Activated CD4-positive, alpha-beta T cell treated with anti-CD3 and anti-CD28 coated beads, Interleukin-2, Interleukin-6, amounts not matched to agents 100 ng/mL and 50 ng/mL, durations not matched to agents 16 hours and 8 hours (primary cell): ENCODE results near the gene HSD17B1.
"Not testable (repeated sequence)": the region's sequence is repeated elsewhere in the genome, so short reads cannot be mapped to it uniquely, and the experiment has no call there.

ENCODE experiments used
- DNase-seq: peaks from one replicate; pipeline ENCODE4 v3.0.0-alpha.2; 2020

Gene HSD17B1

DNA sequence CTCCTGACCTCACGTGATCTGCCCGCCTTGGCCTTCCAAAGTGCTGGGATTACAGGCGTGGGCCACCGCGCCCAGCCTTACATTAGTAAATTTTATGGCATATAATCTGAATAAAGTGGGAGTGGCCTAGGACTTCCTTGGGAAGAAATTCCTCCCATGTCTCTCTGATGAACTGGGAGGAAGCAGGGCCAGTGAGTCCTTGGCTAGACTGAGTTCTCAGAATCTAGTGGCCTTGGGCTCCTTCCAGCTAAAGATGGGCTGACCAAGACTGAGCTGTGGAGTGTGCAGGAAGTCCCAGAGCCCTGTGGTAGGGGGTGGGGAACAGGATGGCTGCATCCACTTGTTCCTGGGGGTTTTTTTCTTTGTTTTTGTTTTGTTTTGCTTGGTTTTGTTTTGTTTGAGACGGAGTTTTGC is 26.7 kb upstream of the HSD17B1 start:
- DNase-seq, result no peak

DNA sequence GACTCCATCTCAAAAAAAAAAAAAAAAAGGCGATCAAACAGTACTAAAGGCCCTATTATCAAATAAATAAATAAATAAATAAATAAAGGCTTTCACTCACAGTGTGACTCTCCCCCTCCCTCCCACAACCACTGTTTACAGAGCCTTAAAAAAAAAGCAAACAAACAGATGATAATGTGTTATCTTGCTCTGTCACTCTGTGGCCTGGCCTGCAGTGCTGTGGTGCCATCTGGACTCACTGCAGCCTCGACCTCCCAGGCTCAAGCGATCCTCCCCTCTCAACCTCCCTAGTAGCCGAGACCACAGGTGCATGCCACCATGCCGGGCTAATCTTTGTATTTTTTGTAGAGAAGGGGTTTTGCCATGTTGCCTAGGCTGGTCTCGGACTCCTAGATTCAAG is 24.8 kb upstream of the HSD17B1 start:
- DNase-seq, result no peak

DNA sequence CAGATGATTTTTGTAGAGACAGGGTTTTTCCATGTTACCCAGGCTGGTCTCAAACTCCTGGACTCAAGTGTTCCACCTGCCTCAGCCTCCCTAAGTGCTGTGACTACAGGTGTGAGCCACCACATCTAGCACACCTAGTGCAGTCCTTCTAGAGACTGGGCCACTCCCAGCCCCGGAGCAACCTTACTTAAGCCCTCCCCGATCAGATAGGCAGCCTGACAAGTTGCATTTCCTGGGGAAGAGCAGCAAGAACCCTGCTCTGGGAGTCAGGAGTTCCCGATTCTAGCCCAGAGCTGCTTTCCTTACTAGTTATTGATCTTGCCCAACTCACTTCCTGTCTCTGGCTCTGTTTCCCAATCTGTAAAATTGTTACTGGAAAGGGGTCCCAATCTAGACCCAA is 23.7 kb upstream of the HSD17B1 start:
- DNase-seq, result no peak

DNA sequence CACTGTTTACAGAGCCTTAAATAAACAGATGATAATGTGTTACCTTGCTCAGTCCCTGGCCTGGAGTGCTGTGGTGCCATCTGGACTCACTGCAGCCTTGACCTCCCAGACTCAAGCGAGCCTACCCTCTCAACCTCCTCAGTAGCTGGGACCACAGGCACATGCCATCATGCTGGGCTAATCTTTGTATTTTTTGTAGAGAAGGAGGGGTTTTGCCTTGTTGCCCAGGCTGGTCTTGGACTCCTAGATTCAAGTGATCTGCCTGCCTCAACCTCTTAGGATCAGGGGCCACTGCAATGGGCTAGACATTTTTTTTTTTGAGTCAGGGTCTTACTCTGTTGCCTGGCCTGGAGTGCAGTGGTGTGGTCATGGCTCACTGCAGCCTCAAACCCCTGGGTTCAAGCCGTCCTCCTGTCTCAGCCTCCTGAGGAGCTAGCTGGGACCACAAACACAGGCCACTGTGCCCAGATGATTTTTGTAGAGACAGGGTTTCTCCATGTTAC is 21.7 kb upstream of the HSD17B1 start:
- DNase-seq, result no peak

DNA sequence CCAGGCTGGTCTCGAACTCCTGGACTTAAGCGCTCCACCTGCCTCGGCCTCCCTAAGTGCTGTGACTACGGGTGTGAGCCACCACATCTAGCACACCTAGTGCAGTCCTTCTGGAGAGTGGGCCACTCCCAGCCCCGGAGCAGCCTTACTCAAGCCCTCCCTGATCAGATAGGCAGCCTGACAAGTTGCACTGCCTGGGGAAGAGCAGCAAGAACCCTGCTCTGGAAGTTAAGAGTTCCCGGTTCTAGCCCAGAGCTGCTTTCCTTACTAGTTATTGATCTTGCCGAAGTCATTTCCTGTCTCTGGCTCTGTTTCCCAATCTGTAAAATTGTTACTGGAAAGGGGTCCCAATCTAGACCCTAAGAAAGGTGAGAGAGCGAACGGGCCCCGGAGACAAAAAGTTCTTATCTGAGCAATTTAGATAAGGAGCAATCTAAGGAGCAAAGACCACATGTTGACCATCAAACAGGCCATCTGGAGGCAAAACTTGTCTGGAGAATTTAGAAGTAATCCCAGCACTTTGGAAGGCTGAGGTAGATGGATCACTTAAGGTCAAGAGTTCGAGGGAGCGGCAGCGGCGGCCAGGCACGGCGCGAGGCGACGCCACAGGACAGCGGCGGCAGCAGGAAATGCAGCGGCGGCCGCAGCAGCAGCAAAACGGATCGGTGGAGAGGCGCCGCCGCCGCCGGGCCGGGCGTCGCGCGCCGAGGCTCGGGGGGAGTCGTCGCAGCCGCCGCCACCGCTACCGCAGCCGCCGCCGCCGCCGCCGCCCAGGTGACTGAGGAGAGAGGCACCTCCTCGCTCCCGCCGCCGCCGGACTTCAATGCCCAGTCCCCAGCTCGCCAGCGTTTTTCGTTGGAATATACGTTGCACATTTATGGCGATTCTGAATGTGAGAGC is 21.0 kb upstream of the HSD17B1 start:
- peak; percentile 56 for DNase-seq

DNA sequence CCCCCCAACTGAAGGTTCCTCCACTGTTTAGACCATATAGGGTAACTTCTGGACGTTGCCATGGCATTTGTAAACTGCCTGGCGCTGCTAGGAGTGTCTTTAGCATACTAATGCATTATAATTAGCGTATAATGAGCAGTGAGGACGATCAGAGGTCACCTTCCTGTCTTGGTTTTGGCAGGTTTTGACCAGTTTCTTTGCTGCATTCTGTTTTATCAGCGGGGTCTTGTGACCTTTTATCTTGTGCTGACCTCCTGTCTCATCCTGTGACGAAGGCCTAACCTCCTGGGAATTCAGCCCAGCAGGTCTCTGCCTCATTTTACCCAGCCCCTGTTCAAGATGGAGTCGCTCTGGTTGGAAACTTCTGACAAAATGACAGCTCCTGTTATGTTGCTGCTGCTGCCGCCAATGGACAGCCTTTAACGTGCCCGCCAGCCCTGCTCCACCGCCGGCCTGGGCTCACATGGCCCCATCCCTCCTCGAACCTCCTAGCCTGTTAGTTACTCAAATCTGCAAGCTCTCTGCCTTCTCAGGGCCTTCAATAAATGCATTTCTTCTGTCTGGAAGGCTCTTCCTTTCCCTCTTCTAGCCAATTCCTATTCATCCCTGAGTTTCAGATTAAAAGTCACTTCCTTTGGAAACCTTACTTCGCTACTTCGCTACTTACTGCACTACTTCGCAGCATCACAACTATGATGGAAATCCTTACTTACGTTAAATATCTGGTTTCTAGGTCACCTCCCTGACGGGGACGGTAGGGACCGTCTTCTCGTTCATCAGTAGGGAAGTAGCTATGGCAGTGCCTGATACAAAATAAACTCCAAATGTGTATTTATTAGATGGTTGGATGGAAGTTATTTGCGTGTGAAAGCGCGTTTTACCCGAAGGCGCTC is 17.3 kb upstream of the HSD17B1 start:
- no peak for DNase-seq

DNA sequence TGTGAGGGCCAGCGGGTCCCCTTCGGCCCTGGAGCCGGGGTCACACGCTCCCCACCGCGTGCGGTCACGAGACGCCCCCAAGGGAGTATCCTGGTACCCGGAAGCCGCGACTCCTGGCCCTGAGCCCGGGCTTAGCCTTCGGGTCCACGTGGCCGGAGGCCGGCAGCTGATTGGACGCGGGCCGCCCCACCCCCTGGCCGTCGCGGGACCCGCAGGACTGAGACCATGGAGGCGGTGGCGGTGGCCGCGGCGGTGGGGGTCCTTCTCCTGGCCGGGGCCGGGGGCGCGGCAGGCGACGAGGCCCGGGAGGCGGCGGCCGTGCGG is 16.7 kb upstream of the HSD17B1 start, which contains the start of gene NAGLU:
Gene NAGLU, plus strand, starts transcription at position 194 of the 324 bp plus-strand sequence. Its CDS starts 32 bp downstream, at position 226.
- DNase-seq, result peak; percentile 93

DNA sequence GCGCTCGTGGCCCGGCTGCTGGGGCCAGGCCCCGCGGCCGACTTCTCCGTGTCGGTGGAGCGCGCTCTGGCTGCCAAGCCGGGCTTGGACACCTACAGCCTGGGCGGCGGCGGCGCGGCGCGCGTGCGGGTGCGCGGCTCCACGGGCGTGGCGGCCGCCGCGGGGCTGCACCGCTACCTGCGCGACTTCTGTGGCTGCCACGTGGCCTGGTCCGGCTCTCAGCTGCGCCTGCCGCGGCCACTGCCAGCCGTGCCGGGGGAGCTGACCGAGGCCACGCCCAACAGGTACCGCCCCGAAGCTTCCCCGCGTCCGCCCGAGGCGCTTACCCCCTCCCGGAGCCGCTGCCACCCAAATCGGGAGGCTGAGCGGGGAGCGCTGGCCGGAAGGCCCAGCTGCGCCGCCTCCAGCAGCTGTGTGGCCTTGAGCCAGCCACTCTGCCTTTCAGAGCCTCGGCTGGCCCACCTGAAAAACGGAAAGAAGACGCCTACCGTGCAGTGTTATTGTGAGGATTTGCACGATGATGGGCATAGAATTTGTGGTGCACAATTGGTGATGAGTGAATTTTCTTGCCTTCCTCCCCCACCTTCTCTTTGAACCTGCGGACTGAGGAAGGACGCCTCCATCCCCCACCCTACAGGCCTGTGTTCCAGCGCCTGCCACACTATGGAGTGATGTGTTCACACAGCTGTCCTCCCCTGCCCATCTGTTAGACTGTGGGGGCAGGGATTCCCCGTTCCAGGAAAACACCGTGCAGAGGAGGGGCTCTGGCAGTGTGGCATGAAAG is 16.2 kb upstream of the HSD17B1 start:
- peak; percentile 84 for DNase-seq

DNA sequence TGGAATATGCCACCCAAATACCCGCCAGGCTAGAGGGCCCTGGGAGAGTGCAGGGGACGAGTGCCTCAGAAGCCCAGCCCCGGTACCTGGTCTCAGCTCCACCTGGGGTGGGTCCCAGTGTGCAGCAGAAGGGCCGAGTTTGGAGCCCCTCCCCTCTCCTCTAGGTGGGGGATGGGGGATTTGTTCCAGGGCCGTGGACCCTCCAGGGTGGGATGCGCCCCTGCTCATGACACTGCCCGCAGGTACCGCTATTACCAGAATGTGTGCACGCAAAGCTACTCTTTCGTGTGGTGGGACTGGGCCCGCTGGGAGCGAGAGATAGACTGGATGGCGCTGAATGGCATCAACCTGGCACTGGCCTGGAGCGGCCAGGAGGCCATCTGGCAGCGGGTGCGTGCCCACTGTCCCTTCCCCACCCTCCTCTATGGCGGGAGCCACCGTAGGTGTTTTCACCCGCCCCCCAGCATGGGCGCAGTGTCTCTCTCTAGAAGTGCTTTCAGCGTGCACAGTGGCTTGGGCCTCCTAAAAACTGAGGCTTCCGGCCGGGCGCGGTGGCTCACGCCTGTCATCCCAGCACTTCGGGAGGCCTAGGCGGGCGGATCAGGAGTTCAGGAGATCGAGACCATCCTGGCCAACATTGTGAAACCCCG is 15.4 kb upstream of the HSD17B1 start:
- DNase-seq, result no peak

DNA sequence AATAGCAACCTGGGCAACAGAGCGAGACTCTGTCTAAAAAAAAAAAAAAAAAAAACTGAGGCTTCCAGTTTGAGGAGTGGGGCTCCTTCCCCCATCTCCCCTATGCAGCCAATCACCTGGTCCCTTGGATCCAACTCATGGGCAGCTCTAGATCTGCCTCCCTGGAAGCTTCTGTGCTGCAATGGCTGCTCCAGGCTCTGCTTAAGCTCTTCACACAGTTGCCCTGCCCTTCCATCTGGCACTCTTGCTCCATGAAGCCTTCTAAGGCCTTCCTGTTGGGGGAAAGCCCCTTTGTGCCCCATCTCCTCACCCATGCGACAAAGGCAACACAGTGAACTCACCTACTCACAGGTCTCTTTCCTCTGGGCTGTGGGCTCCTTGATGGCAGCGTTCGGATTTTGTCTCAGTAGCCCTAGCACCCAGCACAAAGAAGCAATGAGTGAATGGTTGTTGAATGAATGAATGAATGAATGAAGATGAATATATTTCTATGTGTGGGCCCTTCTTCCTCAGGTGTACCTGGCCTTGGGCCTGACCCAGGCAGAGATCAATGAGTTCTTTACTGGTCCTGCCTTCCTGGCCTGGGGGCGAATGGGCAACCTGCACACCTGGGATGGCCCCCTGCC is 14.8 kb upstream of the HSD17B1 start:
- DNase-seq, result no peak

DNA sequence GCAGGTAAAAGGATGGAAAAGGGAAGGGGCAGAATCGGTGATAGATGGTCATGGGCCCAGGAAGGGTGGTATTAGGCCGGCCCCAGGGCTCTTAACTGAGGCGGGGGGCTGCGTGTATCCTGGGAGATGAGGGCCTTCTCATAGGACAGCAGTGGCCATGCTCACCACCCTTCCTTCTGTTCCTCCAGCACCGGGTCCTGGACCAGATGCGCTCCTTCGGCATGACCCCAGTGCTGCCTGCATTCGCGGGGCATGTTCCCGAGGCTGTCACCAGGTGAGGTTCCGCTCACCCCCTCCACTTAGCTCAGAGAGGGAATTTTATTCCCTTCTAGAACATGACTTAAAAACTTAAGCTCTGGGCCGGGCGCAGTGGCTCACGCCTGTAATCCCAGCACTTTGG is 14.2 kb upstream of the HSD17B1 start:
- DNase-seq, result no peak

DNA sequence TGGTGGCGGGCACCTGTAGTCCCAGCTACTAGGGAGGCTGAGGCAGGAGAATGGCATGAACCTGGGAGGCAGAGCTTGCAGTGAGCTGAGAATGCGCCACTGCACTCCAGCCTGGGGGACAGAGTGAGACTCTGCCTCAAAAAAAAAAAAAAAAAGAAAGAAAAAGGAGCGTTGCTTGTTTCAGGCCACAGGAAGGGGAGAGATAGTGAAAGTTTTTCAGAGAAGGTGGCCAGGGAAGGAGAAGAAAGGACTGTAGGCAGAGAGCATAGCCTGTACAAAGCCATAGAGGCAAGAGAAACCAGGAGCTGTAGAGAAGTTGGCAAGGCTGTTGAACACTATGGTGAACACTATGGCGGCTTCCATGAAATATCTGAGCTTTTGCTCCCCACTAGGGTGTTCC is 12.2 kb upstream of the HSD17B1 start:
- not testable (repeated sequence) for DNase-seq

DNA sequence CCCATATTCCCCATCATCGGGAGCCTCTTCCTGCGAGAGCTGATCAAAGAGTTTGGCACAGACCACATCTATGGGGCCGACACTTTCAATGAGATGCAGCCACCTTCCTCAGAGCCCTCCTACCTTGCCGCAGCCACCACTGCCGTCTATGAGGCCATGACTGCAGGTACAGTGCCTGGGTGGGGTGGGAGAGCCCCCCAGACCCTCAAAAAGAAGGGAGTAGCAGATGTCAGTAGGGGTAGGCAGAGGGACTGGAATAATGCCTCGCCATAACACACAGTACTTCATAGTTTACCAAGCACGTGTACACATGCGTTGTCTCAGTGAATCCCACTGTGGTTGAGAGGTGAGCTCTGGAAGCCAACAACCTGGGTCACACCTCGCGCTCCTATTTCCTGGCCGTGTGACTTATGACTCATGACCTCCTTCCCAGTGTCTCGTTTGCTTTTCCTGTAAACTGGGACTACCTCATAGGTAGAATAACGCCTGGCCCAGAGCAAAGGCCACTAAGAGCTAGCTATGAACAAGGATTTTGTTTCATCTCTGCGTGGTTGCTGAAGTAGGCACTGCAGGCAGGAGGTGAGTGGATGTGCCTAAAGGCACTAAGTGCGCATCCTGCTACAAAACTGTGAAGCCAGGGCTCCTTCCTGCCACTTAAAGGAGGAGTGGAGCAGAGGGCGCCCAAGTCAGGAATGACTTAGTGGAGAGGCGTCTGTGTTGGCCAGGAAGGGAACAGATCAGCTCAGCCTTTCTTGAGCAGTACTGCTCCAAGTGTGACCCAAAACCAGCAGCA is 11.5 kb upstream of the HSD17B1 start:
- DNase-seq, result peak; percentile 57

DNA sequence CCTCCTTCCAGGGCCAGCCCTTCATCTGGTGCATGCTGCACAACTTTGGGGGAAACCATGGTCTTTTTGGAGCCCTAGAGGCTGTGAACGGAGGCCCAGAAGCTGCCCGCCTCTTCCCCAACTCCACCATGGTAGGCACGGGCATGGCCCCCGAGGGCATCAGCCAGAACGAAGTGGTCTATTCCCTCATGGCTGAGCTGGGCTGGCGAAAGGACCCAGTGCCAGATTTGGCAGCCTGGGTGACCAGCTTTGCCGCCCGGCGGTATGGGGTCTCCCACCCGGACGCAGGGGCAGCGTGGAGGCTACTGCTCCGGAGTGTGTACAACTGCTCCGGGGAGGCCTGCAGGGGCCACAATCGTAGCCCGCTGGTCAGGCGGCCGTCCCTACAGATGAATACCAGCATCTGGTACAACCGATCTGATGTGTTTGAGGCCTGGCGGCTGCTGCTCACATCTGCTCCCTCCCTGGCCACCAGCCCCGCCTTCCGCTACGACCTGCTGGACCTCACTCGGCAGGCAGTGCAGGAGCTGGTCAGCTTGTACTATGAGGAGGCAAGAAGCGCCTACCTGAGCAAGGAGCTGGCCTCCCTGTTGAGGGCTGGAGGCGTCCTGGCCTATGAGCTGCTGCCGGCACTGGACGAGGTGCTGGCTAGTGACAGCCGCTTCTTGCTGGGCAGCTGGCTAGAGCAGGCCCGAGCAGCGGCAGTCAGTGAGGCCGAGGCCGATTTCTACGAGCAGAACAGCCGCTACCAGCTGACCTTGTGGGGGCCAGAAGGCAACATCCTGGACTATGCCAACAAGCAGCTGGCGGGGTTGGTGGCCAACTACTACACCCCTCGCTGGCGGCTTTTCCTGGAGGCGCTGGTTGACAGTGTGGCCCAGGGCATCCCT is 9.3 kb upstream of the HSD17B1 start:
- no peak for DNase-seq

DNA sequence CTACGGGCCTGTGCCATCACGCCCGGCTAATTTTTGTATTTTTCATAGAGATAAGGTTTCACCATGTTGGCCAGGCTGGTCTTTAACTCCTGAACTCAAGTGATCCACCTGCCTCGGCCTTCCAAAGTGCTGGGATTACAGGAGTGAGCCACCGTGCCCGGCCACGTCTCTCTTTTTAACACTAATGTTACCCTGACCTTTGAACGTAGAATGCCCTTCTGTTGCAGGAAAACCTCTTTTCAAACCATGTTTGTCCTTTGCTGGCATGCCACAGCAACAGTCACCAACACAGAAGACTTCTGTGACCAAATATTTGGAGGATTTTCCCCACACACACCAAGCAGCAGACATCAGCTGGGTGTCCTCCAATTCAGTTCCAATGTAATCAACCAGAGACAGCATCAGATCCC is 7.8 kb upstream of the HSD17B1 start:
- no peak for DNase-seq

DNA sequence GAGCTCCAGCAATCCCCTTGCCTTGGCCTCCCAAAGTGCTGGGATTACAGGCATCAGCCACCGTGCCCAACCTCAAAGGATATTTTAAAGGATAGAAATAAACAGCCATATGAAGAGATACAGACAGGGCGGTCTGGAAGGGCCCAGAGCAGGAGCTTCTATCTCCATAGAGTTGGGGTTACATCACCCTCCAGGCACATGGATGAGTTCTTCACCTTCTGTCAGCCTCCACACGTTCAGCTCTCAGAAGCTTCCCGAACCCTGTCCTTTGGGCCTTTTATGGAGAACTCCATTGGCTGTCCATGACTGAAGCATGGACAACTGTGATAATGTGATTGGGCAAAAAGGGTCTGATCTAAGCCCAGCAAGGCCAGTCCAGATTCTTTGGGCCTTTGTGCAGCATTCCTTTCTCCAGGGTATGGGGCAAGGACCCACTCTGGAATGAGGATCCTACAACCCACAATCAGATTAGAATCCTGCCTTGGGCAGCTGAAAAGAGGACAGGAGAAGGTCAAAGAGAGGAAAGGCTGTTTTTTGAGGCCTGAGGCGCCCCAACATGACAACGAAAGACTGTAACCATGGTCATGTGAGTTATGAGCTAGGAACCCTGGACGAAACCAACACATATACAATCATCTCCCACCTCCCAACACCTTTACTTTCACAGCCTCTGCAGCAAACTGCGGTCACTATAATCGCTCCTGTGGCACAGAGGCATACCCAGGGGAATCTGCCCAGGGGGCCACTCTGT is 6.8 kb upstream of the HSD17B1 start:
- DNase-seq, result not testable (repeated sequence)

DNA sequence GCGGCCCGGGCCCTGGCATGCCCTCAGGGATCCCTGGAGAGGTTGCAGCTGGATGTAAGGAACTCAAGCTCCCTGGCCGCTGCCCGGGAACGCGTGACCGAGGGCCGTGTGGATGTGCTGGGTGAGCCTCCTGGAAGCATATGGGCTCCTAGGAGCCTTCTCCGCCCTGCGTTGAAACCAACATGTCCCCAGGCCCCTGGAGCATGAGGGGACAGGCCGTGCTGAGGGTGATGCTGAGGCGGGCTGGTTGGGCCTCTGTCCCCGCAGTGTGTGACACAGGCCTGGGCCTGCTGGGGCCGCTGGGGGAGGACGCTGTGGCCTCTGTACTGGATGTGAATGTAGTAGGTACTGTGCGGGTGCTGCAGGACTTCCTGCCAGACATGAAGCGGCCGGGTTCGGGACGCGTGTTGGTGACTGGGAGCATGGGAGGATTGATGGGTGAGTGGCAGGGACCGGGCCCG is 5.7 kb upstream of the HSD17B1 start:
- no peak for DNase-seq

DNA sequence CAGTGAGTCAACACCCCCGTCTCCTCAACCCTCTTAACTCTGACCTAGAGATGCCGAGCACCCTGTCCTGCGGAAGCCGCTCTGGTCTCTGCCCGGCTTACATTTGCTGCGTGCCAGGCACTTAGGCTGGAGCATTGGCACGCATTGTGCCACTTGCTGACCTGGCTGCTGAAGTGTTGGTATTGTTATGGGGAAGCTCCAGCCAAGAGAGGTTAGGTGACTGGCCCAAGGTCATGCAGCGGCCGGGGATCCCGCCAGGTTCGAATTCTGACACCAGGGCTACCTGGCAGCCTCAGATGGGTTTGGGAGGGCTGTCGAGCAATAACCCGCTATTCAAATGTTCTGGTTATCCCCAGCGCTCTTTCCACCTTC is 5.0 kb upstream of the HSD17B1 start:
- no peak for DNase-seq
